Heart left ventricle (tissue), 16 donors: ENCODE results near the gene FOCAD. TPM values are rescaled to one million over a fixed set of nuclear protein-coding genes. Genes with fewer than 3 reads are reported as not detected.
A peak's percentile ranks its signal among the peaks of the same experiment; 100 is the strongest.

Experiments
- ATAC-seq, 4 donors: fragments of 200-7000 bp; cut with Tn5 transposase; one replicate each; pipeline ENCODE4 v1.9.1; 2020 to 2022; ENCODE audit warnings: moderate library complexity in 4 of 4, mild to moderate bottlenecking in 3 of 4, moderate number of reproducible peaks in 1 of 4
- DNase-seq, 5 donors: peaks; one replicate each; pipeline ENCODE4 v3.0.0-alpha.2; 2020
- H3K27ac ChIP-seq, 12 donors: fragments of 200-600 bp; sonication (generic) in 4 of 12; one replicate each; pipeline versions ENCODE4 v1.5.0 to v1.8.0; 2016 to 2022; ENCODE audit warnings: mild to moderate bottlenecking in 2 of 12
- H3K27me3 ChIP-seq, 9 donors: fragments of 200-600 bp; sonication (generic) in 2 of 9; one replicate each; pipeline versions ENCODE4 v1.5.1 to v1.8.0; 2016 to 2022; ENCODE audit warnings: mild to moderate bottlenecking in 3 of 9
- H3K36me3 ChIP-seq, 9 donors: fragments of 200-600 bp; sonication (generic) in 2 of 9; one replicate each; pipeline versions ENCODE4 v1.5.0 to v1.8.0; 2018 to 2022; ENCODE audit warnings: mild to moderate bottlenecking in 2 of 9
- H3K4me1 ChIP-seq, 12 donors: fragments of 200-600 bp; sonication (generic) in 4 of 12; one replicate each; pipeline versions ENCODE4 v1.5.0 to v1.8.0; 2016 to 2022; ENCODE audit warnings: mild to moderate bottlenecking in 3 of 12
- H3K4me3 ChIP-seq, 12 donors: fragments of 200-600 bp; sonication (generic) in 4 of 12; one replicate each; pipeline versions ENCODE4 v1.5.0 to v1.8.0; 2017 to 2022; ENCODE audit warnings: mild to moderate bottlenecking in 9 of 12, moderate library complexity in 4 of 12
- H3K9me3 ChIP-seq, 12 donors: fragments of 200-600 bp; sonication (generic) in 4 of 12; one replicate each; pipeline versions ENCODE4 v1.5.0 to v1.8.0; 2016 to 2022; ENCODE audit warnings: mild to moderate bottlenecking in 1 of 12
- CTCF ChIP-seq, 12 donors: fragments of 200-600 bp; sonication (generic) in 4 of 12; IDR thresholded peaks; one replicate each; pipeline versions ENCODE4 v1.5.0 to v1.8.0; 2018 to 2022; ENCODE audit warnings: antibody characterized with exemption in 12 of 12, mild to moderate bottlenecking in 5 of 12
- POLR2A ChIP-seq, 2 donors: fragments of 450-650 bp; IDR thresholded peaks; one replicate each; pipeline ENCODE4 v1.6.1; 2017; ENCODE audit warnings: antibody characterized with exemption in 2 of 2, mild to moderate bottlenecking in 2 of 2, moderate library complexity in 2 of 2
- WGBS, 4 donors: extraction: QIAGEN DNeasy Blood & Tissue Kit in 2 of 4; methylation state at CpG; one replicate each; pipeline versions ENCODE4 v1.1.5 to v1.1.7; 2013 to 2018; 5-methylcytosine and 5-hydroxymethylcytosine counted together
- intact Hi-C, 10 donors: fragments of 100-400 bp; cut with DNase I; formaldehyde crosslinking; loops; one replicate each; pipeline versions ENCODE4 v1.11.1 to v1.14.2; 2022
- polyA plus RNA-seq, 2 donors: library from polyadenylated mRNA; stranded (reverse); fragments of 200-250 nt; gene quantifications; one replicate each; pipeline ENCODE4 v1.2.3, GENCODE V29; 2013
- total RNA-seq, 9 donors: library from RNA; depleted of rRNA in 2 of 9; stranded (reverse); fragments of >200 nt in 2 of 9; fragmentation: NEBNext Ultra II Directional in 3 of 9; extraction: Animal tissue kit (Norgen Biotek cat#: 25700) in 3 of 9; gene quantifications; one replicate each; pipeline versions ENCODE4 v1.1.0 to v1.2.4, GENCODE V29; 2016 to 2023
- donor health status: ischemic (EF 13 %, LVEDD 7.1; RV severe dilation, severe dysfunction).
- donor health status: healthy with polysubstance abuse.
- donor health status: DM: no; HTN: yes; CAD: no.
- donor health status: DM: no; HTN: no; CAD: no.
- donor health status: ischemic (EF 25% LVEDD 6.9; RV normal size, moderate dysfunction).
- donor health status: ischemic (EF 25% LVEDD 5.7; RV mildly dilated, moderate dysfunction).
- donor health status: healthy.
- donor health status: DM: yes; HTN: yes; CAD: no.
- donor health status: ischemic (EF 35%, LVEDD 5.7; RV mildly dilated, moderate dysfunction).
- donor health status: nonischemic (EF 11% LVEDD 7.7; RV severe dilation, severe dysfunction).
- donor health status: DM: yes; HTN: yes; CAD: no.
- donor health status: PGD.
- donor health status: ischemic (EF 29% LVEDD 5.4; RV normal size, mild dysfunction).
- donor health status: nonischemic (EF 23%, LVEDD 6.1; RV moderate dilation, normal function).

The FOCAD gene
- total and polyA plus RNA-seq, 11 donors: 8.6 to 39.5 (median 28.3) TPM

- 45 to 64% (median 56%) methylated on average over 1 of the region's 1 CpG for WGBS, 4 donors
- H3K27me3 ChIP-seq: no peaks in the 10 kb centered on the region
- intact Hi-C loops: loop anchor here in 1 of 10 donors (10.0 kb wide), 1 partner anchor 62 kb away; no protein-coding TSS in a partner anchor
- peaks cover 0 to 15% (median 0%) of the 10 kb centered on the region in 12 donors for H3K4me1 ChIP-seq
- TF ChIP-seq POLR2A (IDR thresholded peaks at IDR 0.05) (no peak), CTCF (IDR thresholded peaks at IDR 0.05) (no peak)
- DNase-seq (no peak), ATAC-seq (no peak)
- H3K27ac ChIP-seq: no peak overlapping the region
- peaks cover 0 to 31% (median 13%) of the 10 kb centered on the region in 9 donors for H3K36me3 ChIP-seq
- H3K4me3 ChIP-seq: no peak overlapping the region
- H3K9me3 ChIP-seq: no peaks in the 10 kb centered on the region
Measured at GRCh38 chr9:20786807-20787206, 102.7 kb downstream of the FOCAD start.

DNA sequence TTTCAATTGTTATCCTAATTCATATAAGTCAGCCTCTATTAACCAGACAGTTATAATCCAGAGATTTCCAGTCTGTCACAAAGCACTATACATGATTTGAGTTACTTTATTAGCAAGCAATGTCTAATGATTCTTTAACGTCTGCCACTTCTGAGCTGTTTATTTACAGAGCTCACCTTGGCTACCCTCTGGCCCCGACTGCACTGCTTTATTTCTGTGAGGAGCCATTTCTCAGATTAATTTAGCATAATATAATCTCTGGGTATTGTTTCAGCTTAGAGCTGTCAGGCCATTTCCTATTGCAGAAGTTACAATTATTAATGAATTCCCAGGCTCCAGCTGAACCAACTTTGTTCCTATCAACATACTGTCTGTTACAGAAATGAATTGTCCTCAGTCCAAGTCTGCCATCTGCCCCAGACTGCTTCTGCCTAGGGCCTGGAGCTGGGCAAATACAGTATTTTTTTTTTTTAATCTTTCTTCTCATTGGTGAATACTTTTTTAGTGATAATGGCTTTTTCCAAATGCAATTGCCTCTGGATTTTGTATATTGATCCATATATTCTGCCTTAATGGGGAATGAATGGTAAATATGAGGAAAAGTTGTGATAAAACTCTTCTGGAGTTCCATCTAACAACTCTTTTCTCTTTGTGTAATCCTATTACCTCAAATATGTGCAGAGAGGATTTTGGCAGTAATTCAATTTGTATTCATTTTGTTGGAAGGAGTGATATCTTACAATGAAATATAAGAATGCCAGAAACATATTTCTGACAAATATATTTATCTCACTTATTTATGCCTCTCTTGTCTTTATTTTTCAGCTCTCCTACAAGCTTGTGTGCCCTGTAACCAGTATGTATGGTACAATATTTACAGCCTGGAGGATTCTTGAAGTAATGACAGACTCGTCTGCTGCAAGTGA is 104.7 kb downstream of the FOCAD start:
- DNase-seq: no peak
- Histone ChIP-seq H3K4me3 (no peak overlapping the region), H3K36me3 (peaks cover 0 to 23% (median 13%) of the 10 kb centered on the region in 9 donors), H3K27ac (no peak overlapping the region), H3K9me3 (no peaks in the 10 kb centered on the region), H3K27me3 (no peaks in the 10 kb centered on the region), H3K4me1 (peaks cover 0 to 12% (median 0%) of the 10 kb centered on the region in 12 donors)
- TF ChIP-seq CTCF (IDR thresholded peaks at IDR 0.05) (no peak), POLR2A (IDR thresholded peaks at IDR 0.05) (no peak)
- WGBS, 4 donors: 36 to 50% (median 47%) methylated on average over 3 of the region's 3 CpGs
- intact Hi-C loops: loop anchor here in 1 of 10 donors (10.0 kb wide), 1 partner anchor 64 kb away; no protein-coding TSS in a partner anchor
- ATAC-seq: peak in 3 of 4 donors; percentile 34 to 59 (median 46)

- Histone ChIP-seq H3K27ac (no peak overlapping the region), H3K4me1 (peaks cover 0 to 12% (median 0%) of the 10 kb centered on the region in 12 donors), H3K36me3 (peaks cover 0 to 23% (median 13%) of the 10 kb centered on the region in 9 donors), H3K4me3 (no peak overlapping the region), H3K27me3 (no peaks in the 10 kb centered on the region), H3K9me3 (no peaks in the 10 kb centered on the region)
- ATAC-seq (no peak), DNase-seq (no peak)
- WGBS, 4 donors: 97 to 99% (median 98%) methylated on average over 2 of the region's 2 CpGs
- intact Hi-C loops: no loop called here
- TF ChIP-seq POLR2A (IDR thresholded peaks at IDR 0.05) (no peak), CTCF (IDR thresholded peaks at IDR 0.05) (no peak)
Measured at GRCh38 chr9:20790721-20791120, 106.7 kb downstream of the FOCAD start.

GRCh38 chr9:20791682-20792081 is 107.6 kb downstream of the FOCAD start:
- TF ChIP-seq POLR2A (IDR thresholded peaks at IDR 0.05) (no peak), CTCF (IDR thresholded peaks at IDR 0.05) (no peak)
- H3K4me3 ChIP-seq: no peak overlapping the region
- H3K27me3 ChIP-seq: no peaks in the 10 kb centered on the region
- peaks cover 0 to 4% (median 0%) of the 10 kb centered on the region in 12 donors for H3K9me3 ChIP-seq
- no peak for DNase-seq
- WGBS, 4 donors: 95 to 100% (median 97%) methylated on average over 1 of the region's 1 CpG
- peaks cover 0 to 12% (median 0%) of the 10 kb centered on the region in 12 donors for H3K4me1 ChIP-seq
- intact Hi-C loops: no loop called here
- ATAC-seq: no peak
- peaks cover 0 to 23% (median 13%) of the 10 kb centered on the region in 9 donors for H3K36me3 ChIP-seq
- no peak overlapping the region for H3K27ac ChIP-seq
